A549 (cell line): ENCODE results near the gene INVS. TPM values are rescaled to one million over a fixed set of nuclear protein-coding genes. Genes with fewer than 3 reads are reported as not detected.
"Not testable (repeated sequence)": the region's sequence is repeated elsewhere in the genome, so short reads cannot be mapped to it uniquely, and the experiment has no call there.

ENCODE experiments used
- ATAC-seq, 2 experiments: fragments of 200-7000 bp in 1 of 2; fragments of >200 bp in 1 of 2; cut with Nextera tagmentation in 1 of 2; cut with Tn5 transposase in 1 of 2; 3 replicates each; pipeline versions ENCODE4 v1.8.0 to v1.9.1; 2018 to 2020; ENCODE audit warnings: mild to moderate bottlenecking in 1 of 2, moderate library complexity in 1 of 2
- CTCF ChIA-PET: fragments of 300-600 bp; sonication (Branson Sonifier 250); formaldehyde crosslinking; extraction: SDS; loops from one replicate; lab custom pipeline; 2021; ENCODE audit warnings: antibody characterized with exemption, inconsistent platforms; lab: Yijun Ruan, JAX
- POLR2A ChIA-PET: fragments of 350-600 bp; formaldehyde crosslinking; extraction: SDS; loops from one replicate; lab custom pipeline; 2021; ENCODE audit warnings: antibody characterized with exemption, inconsistent platforms; lab: Yijun Ruan, JAX
- DNase-seq, 2 experiments: peaks; one replicate each; pipeline versions ENCODE4 v3.0.0 to v3.0.0-alpha.2; 2011 to 2016; ENCODE audit warnings: low read depth in 1 of 2, low spot score in 1 of 2
- FAIRE-seq: peaks from 2 replicates; lab custom pipeline; 2011; peaks lifted over from hg19 to GRCh38; lab: Jason Lieb, UNC
- H3K27ac ChIP-seq, 2 experiments: fragments of >200 bp; sonication (Bioruptor Twin); formaldehyde crosslinking; 3 replicates each; pipeline ENCODE4 v1.5.1; 2016 to 2017
- H3K4me1 ChIP-seq: fragments of >200 bp; sonication (Bioruptor Twin); formaldehyde crosslinking; 3 replicates; pipeline ENCODE4 v1.6.1; 2016
- H3K4me2 ChIP-seq: fragments of >200 bp; sonication (Bioruptor Twin); formaldehyde crosslinking; 3 replicates; pipeline ENCODE4 v1.6.1; 2016
- H3K4me3 ChIP-seq: fragments of >200 bp; sonication (Bioruptor Twin); formaldehyde crosslinking; 3 replicates; pipeline ENCODE4 v1.5.1; 2016
- H3K9me3 ChIP-seq: fragments of >200 bp; sonication (Bioruptor Twin); formaldehyde crosslinking; 3 replicates; pipeline ENCODE4 v1.6.1; 2016
- BHLHE40 ChIP-seq: IDR thresholded peaks from 2 replicates; pipeline ENCODE4 v1.6.1; 2012; ENCODE audit warnings: low read depth, low read length, inconsistent platforms
- CHD4 ChIP-seq: fragments of 200-600 bp; sonication (generic); IDR thresholded peaks from 2 replicates; pipeline ENCODE4 v1.6.1; 2016; ENCODE audit warnings: antibody characterized with exemption, mild to moderate bottlenecking, borderline replicate concordance
- EHF ChIP-seq: fragments of 250-450 bp; sonication (Bioruptor Pico); IDR thresholded peaks from 2 replicates; pipeline ENCODE4 v1.5.0; 2020; ENCODE audit warnings: mild to moderate bottlenecking
- EP300 ChIP-seq, 2 experiments: fragments of >200 bp; sonication (Bioruptor Twin); formaldehyde crosslinking; IDR thresholded peaks; 2 replicates in 1 of 2; 3 replicates in 1 of 2; pipeline ENCODE4 v1.6.1; 2016 to 2017
- HOXA7 ChIP-seq: fragments of 250-450 bp; sonication (Bioruptor Pico); IDR thresholded peaks from 2 replicates; pipeline ENCODE4 v1.5.0; 2020; ENCODE audit warnings: mild to moderate bottlenecking, moderate library complexity
- KDM1A ChIP-seq: fragments of 200-600 bp; sonication (generic); IDR thresholded peaks from 2 replicates; pipeline ENCODE4 v1.6.1; 2016; ENCODE audit warnings: low read depth, mild to moderate bottlenecking
- MAFK ChIP-seq: fragments of 450-650 bp; IDR thresholded peaks from 2 replicates; pipeline ENCODE4 v1.6.1; 2014; ENCODE audit not compliant: partially characterized antibody
- MYC ChIP-seq: IDR thresholded peaks from 2 replicates; pipeline ENCODE4 v1.6.1; 2012; ENCODE audit warnings: mild to moderate bottlenecking, inconsistent platforms, low read length, improper control_type of control experiment, borderline replicate concordance
- NPAS2 ChIP-seq: fragments of 250-450 bp; sonication (Bioruptor Pico); IDR thresholded peaks from 2 replicates; pipeline ENCODE4 v1.8.0; 2022; ENCODE audit warnings: mild to moderate bottlenecking, moderate library complexity, borderline replicate concordance
- NR3C1 ChIP-seq: fragments of >200 bp; sonication (Bioruptor Twin); formaldehyde crosslinking; IDR thresholded peaks from 3 replicates; pipeline ENCODE4 v1.6.1; 2017
- POLR2AphosphoS2 ChIP-seq: conservative IDR thresholded peaks from 2 replicates; pipeline ENCODE4 v1.6.1; 2012; ENCODE audit warnings: low read length, improper control_type of control experiment, inconsistent platforms
- RARB ChIP-seq: fragments of 250-450 bp; sonication (Bioruptor Pico); IDR thresholded peaks from 2 replicates; pipeline ENCODE4 v1.8.0; 2021; ENCODE audit warnings: mild to moderate bottlenecking, moderate library complexity
- RFX5 ChIP-seq: fragments of 450-650 bp; IDR thresholded peaks from 2 replicates; pipeline ENCODE4 v1.7.1; 2014; ENCODE audit warnings: antibody characterized with exemption, mild to moderate bottlenecking, moderate library complexity
- SREBF2 ChIP-seq: fragments of 450-650 bp; IDR thresholded peaks from 2 replicates; pipeline ENCODE4 v1.6.1; 2014; ENCODE audit warnings: mild to moderate bottlenecking, moderate library complexity
- ZC3H11A ChIP-seq: fragments of 450-650 bp; IDR thresholded peaks from 2 replicates; pipeline ENCODE4 v1.6.1; 2014; ENCODE audit warnings: antibody characterized with exemption, mild to moderate bottlenecking
- ZSCAN20 ChIP-seq: fragments of 250-450 bp; sonication (Bioruptor Pico); IDR thresholded peaks from 2 replicates; pipeline ENCODE4 v1.8.0; 2022; ENCODE audit warnings: mild to moderate bottlenecking, moderate library complexity
- WGBS: methylation state at CpG from one replicate; pipeline ENCODE4 v1.1.6; 2017; ENCODE audit errors: missing lambda C conversion rate; 5-methylcytosine and 5-hydroxymethylcytosine counted together
- polyA plus RNA-seq, 4 experiments: library from polyadenylated mRNA; depleted of rRNA in 3 of 4; stranded (reverse); fragments of >200 nt; fragmentation: RNase III in 1 of 4; extraction: RNeasy Plus Mini Kit Qiagen cat#74134 plus additional on column Dnase treatment in 1 of 4; gene quantifications; 2 replicates in 3 of 4; 3 replicates in 1 of 4; pipeline ENCODE4 v1.2.3, GENCODE V29; 2011 to 2017
- TF ChIP-seq, protein P1 (sequence below): IDR thresholded peaks from 2 replicates; pipeline ENCODE4 v1.6.1; 2012
- TF ChIP-seq, protein P2 (sequence below): IDR thresholded peaks from 2 replicates; pipeline ENCODE4 v1.6.1; 2012
- TF ChIP-seq, protein P3 (sequence below): fragments of >200 bp; sonication (Bioruptor Twin); formaldehyde crosslinking; IDR thresholded peaks from 3 replicates; pipeline ENCODE4 v1.5.1; 2016
- TF ChIP-seq, protein P4 (sequence below): fragments of 250-450 bp; sonication (Bioruptor Pico); IDR thresholded peaks from 2 replicates; pipeline ENCODE4 v1.5.0; 2020; ENCODE audit warnings: low read depth, mild to moderate bottlenecking, moderate library complexity

The INVS gene
- polyA plus RNA-seq, 2 of the 4 experiments (the other 2 are of a cell fraction) = 11.9 to 30.6 TPM

DNA sequence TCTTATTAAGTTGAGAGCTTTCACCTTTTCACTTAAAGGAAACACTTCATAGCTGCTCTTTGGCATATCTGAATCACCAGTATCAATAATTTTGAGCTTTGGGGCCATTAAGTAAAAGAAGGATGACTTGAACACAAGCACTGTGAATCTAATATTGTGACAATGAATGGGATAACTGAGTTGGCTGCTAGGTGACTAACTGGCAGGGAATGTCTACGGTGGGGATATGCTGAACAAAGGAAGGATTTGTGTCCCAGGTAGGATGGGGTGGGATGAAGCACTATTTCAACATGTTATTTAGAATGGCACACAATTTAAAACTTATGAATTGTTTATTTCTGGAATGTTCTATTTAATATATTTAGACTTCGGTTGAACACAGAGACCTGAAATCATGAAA is 130.1 kb downstream of the INVS start:
- DNase-seq (no peak), FAIRE-seq (no peak), ATAC-seq (no peak)
- no peak overlapping the region for H3K4me2 ChIP-seq
- TF ChIP-seq ZC3H11A = no peak
- no peak for TF ChIP-seq EP300 (IDR thresholded peaks at IDR 0.05)
- no peak for TF ChIP-seq RARB
- no peak overlapping the region for H3K27ac ChIP-seq
- ChIA-PET CTCF (no interaction called here), POLR2A (no interaction called here)
- no peak overlapping the region for H3K4me3 ChIP-seq
- no peaks in the 10 kb centered on the region for H3K4me1 ChIP-seq
- 88% methylated on average over 2 of the region's 2 CpGs for WGBS
- peaks cover 8% of the 10 kb centered on the region; the same call in 2 of the 3 replicates for H3K9me3 ChIP-seq

DNA sequence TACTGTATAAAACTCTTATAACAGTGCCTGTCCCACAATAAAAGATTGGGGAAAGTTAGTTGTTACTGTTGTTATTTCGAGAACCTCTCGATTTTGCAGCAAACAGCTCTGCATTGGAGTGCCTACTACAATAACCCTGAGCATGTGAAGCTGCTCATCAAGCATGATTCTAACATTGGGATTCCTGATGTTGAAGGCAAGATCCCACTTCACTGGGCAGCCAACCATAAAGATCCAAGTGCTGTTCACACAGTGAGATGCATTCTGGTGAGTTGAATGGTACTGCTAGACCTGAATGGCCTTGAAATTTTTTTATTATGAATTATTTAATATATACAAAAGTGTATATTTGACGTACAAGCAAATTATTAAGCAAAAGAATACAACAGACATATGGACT is 130.5 kb downstream of the INVS start:
- no peak overlapping the region for H3K4me3 ChIP-seq
- no peaks in the 10 kb centered on the region for H3K4me1 ChIP-seq
- ATAC-seq (no peak), DNase-seq (no peak), FAIRE-seq (no peak)
- ChIA-PET CTCF (no interaction called here), POLR2A (no interaction called here)
- H3K4me2 ChIP-seq = no peak overlapping the region
- no peak for TF ChIP-seq POLR2AphosphoS2
- no peak for TF ChIP-seq MAFK
- TF ChIP-seq MYC = no peak
- TF ChIP-seq ZSCAN20 (CRISPR knock-in tag) = no peak
- TF ChIP-seq RFX5 = no peak
- TF ChIP-seq EP300 (IDR thresholded peaks at IDR 0.05) = no peak
- TF ChIP-seq KDM1A = no peak
- TF ChIP-seq BHLHE40 = no peak
- TF ChIP-seq NPAS2 (CRISPR knock-in tag) = no peak
- TF ChIP-seq, protein P1, sequence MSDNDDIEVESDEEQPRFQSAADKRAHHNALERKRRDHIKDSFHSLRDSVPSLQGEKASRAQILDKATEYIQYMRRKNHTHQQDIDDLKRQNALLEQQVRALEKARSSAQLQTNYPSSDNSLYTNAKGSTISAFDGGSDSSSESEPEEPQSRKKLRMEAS = no peak
- no peak for TF ChIP-seq HOXA7
- no peak for TF ChIP-seq NR3C1
- no peak for TF ChIP-seq EHF
- TF ChIP-seq, protein P2, sequence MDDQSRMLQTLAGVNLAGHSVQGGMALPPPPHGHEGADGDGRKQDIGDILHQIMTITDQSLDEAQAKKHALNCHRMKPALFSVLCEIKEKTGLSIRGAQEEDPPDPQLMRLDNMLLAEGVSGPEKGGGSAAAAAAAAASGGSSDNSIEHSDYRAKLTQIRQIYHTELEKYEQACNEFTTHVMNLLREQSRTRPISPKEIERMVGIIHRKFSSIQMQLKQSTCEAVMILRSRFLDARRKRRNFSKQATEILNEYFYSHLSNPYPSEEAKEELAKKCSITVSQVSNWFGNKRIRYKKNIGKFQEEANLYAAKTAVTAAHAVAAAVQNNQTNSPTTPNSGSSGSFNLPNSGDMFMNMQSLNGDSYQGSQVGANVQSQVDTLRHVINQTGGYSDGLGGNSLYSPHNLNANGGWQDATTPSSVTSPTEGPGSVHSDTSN = no peak
- TF ChIP-seq, protein P3, sequence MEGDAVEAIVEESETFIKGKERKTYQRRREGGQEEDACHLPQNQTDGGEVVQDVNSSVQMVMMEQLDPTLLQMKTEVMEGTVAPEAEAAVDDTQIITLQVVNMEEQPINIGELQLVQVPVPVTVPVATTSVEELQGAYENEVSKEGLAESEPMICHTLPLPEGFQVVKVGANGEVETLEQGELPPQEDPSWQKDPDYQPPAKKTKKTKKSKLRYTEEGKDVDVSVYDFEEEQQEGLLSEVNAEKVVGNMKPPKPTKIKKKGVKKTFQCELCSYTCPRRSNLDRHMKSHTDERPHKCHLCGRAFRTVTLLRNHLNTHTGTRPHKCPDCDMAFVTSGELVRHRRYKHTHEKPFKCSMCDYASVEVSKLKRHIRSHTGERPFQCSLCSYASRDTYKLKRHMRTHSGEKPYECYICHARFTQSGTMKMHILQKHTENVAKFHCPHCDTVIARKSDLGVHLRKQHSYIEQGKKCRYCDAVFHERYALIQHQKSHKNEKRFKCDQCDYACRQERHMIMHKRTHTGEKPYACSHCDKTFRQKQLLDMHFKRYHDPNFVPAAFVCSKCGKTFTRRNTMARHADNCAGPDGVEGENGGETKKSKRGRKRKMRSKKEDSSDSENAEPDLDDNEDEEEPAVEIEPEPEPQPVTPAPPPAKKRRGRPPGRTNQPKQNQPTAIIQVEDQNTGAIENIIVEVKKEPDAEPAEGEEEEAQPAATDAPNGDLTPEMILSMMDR = no peak
- no peak for TF ChIP-seq CHD4
- TF ChIP-seq, protein P4, sequence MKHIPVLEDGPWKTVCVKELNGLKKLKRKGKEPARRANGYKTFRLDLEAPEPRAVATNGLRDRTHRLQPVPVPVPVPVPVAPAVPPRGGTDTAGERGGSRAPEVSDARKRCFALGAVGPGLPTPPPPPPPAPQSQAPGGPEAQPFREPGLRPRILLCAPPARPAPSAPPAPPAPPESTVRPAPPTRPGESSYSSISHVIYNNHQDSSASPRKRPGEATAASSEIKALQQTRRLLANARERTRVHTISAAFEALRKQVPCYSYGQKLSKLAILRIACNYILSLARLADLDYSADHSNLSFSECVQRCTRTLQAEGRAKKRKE (CRISPR knock-in tag) = no peak
- no peak for TF ChIP-seq SREBF2
- no peak for TF ChIP-seq RARB
- peaks cover 8% of the 10 kb centered on the region; the same call in 2 of the 3 replicates for H3K9me3 ChIP-seq
- 92% methylated on average over 3 of the region's 3 CpGs for WGBS
- H3K27ac ChIP-seq = no peak overlapping the region

DNA sequence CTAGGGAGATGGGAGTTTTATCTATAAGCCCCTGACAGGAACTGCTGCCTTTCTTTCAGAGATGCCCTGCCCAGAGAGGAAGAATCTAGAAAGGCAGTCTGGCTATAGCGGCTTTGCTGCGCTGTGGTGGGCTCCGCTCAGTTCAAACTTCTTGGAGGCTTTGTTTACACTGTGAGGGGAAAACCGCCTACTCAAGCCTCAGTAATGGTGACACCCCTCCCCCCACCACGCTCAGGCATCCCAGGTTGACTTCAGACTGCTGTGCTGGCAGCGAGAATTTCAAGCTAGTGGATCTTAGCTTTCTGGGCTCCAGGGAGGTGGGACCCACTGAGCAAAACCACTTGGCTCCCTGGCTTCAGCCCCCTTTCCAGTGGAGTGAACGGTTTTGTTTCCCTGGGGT is 137.9 kb downstream of the INVS start:
- ATAC-seq, DNase-seq, POLR2A ChIA-PET, H3K4me2 ChIP-seq, H3K9me3 ChIP-seq, H3K27ac ChIP-seq, H3K4me3 ChIP-seq, H3K4me1 ChIP-seq, FAIRE-seq: not testable (repeated sequence)
- CTCF ChIA-PET = interaction anchor here (1.3 kb wide), 1 partner anchor 27 kb away, joined by 4 read pairs; no protein-coding TSS in a partner anchor
- WGBS = 88% methylated on average over 7 of the region's 7 CpGs
